Activated CD4-positive, CD25-positive, alpha-beta regulatory T cell treated with anti-CD3 and anti-CD28 coated beads, Interleukin-2, amount 50 U/mL, for 24 hours (primary cell): ENCODE measurements around the gene PNMA1.
"Not testable (repeated sequence)": the region's sequence is repeated elsewhere in the genome, so short reads cannot be mapped to it uniquely, and the experiment has no call there.

Experiments
- ATAC-seq, 2 donors: fragments of 150-1000 bp; cut with Tn5 transposase; one replicate each; pipeline ENCODE4 v1.10.0; 2021; ENCODE audit warnings: mild to moderate bottlenecking in 1 of 2, moderate library complexity in 1 of 2

PNMA1 gene

GRCh38 chr14:73715707-73716106 lies 1.5 kb upstream of the PNMA1 start:
- ATAC-seq: no peak

GRCh38 chr14:73714656-73715081 lies 485 bp upstream of the PNMA1 start:
- no peak for ATAC-seq

GRCh38 chr14:73713206-73713802 lies 880 bp downstream of the PNMA1 start:
- no peak for ATAC-seq

GRCh38 chr14:73712540-73713180 lies 1.5 kb downstream of the PNMA1 start:
- peak; percentile 21 to 24 for ATAC-seq

GRCh38 chr14:73712071-73712506 lies 2.1 kb downstream of the PNMA1 start:
- peak; percentile 14 to 30 for ATAC-seq

GRCh38 chr14:73710737-73711136 lies 3.4 kb downstream of the PNMA1 start:
- ATAC-seq: no peak

- no peak for ATAC-seq
Observed at GRCh38 chr14:73709904-73710469, 4.2 kb downstream of the PNMA1 start.

GRCh38 chr14:73708076-73708475 lies 6.1 kb downstream of the PNMA1 start:
- ATAC-seq: not testable (repeated sequence)

GRCh38 chr14:73700325-73700724 lies 13.9 kb downstream of the PNMA1 start:
- ATAC-seq: peak; percentile 8 to 24

GRCh38 chr14:73696466-73697400 lies 17.5 kb downstream of the PNMA1 start:
- ATAC-seq: peak; percentile 93 to 95

GRCh38 chr14:73695997-73696396 lies 18.2 kb downstream of the PNMA1 start:
- ATAC-seq: peak; percentile 66 to 67

GRCh38 chr14:73695082-73695481 lies 19.1 kb downstream of the PNMA1 start:
- no peak for ATAC-seq

- no peak for ATAC-seq
Observed at GRCh38 chr14:73694083-73694482, 20.1 kb downstream of the PNMA1 start.

GRCh38 chr14:73686901-73687300 lies 27.3 kb downstream of the PNMA1 start:
- ATAC-seq: no peak

- ATAC-seq: no peak
Observed at GRCh38 chr14:73685328-73685727, 28.9 kb downstream of the PNMA1 start.

GRCh38 chr14:73684627-73685026 lies 29.6 kb downstream of the PNMA1 start:
- ATAC-seq: no peak

- no peak for ATAC-seq
Observed at GRCh38 chr14:73680821-73681220, 33.4 kb downstream of the PNMA1 start.

GRCh38 chr14:73678698-73679097 lies 35.5 kb downstream of the PNMA1 start:
- no peak for ATAC-seq

- no peak for ATAC-seq
Observed at GRCh38 chr14:73674986-73675385, 39.2 kb downstream of the PNMA1 start.

- ATAC-seq: no peak
Observed at GRCh38 chr14:73667854-73668253, 46.3 kb downstream of the PNMA1 start.

GRCh38 chr14:73666583-73666982 lies 47.6 kb downstream of the PNMA1 start:
- ATAC-seq: no peak

- no peak for ATAC-seq
Observed at GRCh38 chr14:73665130-73665529, 49.1 kb downstream of the PNMA1 start.

GRCh38 chr14:73663548-73664212 lies 50.5 kb downstream of the PNMA1 start:
- ATAC-seq: no peak
